Activated naive CD4-positive, alpha-beta T cell treated with anti-CD3 and anti-CD28 coated beads, Interleukin-2, amount 50 U/mL, for 72 hours (primary cell): ENCODE measurements around the gene GALNT10. TPM values are rescaled to one million over a fixed set of nuclear protein-coding genes. Genes with fewer than 3 reads are reported as not detected.

Source experiments
- ATAC-seq, 2 donors: fragments of 150-1000 bp; cut with Tn5 transposase; 2 replicates each; pipeline ENCODE4 v1.10.0; 2021; ENCODE audit warnings: mild to moderate bottlenecking in 2 of 2, moderate library complexity in 2 of 2
- DNase-seq, 2 donors: peaks; one replicate each; pipeline ENCODE4 v3.0.0; 2021 to 2022; ENCODE audit warnings: low spot score in 2 of 2
- H3K27ac Mint-ChIP-seq, 2 donors: one replicate each; pipeline ENCODE4 v1.8.0; 2022; ENCODE audit warnings: mild to moderate bottlenecking in 2 of 2, mixed read lengths in 2 of 2
- H3K36me3 Mint-ChIP-seq, 2 donors: one replicate each; pipeline ENCODE4 v1.8.0; 2022; ENCODE audit warnings: mixed read lengths in 2 of 2
- H3K9me3 Mint-ChIP-seq, 2 donors: one replicate each; pipeline ENCODE4 v1.8.0; 2022; ENCODE audit warnings: mixed read lengths in 2 of 2
- total RNA-seq, 2 donors: library from RNA; stranded (reverse); gene quantifications; one replicate each; pipeline ENCODE4 v1.2.3, GENCODE V29; 2022

Gene GALNT10
- total RNA-seq, 2 donors from 2014 or later = 22.9 to 66.2 TPM

DNA sequence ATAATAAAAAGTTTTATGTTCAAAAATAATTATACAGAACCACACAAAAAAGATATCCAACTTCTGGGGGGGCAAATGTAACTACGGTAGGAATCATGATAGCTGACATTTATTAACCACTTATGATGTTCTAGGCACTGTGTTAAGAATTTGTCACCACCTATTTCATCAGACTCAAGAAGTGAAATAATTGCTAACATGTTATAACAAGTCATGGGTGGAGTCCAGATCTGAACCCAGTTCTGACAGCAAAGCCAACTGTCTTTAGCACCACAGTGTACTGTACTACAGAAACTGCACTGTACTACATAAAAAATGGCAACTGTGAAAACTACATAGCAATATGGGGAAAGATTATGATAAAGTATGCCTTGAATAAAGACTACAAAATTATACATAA lies 252.3 kb downstream of the GALNT10 start:
- DNase-seq = no peak
- Mint-ChIP-seq H3K36me3 (peaks cover 24 to 36% of the 10 kb centered on the region in 2 donors), H3K9me3 (no peaks in the 10 kb centered on the region), H3K27ac (no peak overlapping the region)
- no peak for ATAC-seq

DNA sequence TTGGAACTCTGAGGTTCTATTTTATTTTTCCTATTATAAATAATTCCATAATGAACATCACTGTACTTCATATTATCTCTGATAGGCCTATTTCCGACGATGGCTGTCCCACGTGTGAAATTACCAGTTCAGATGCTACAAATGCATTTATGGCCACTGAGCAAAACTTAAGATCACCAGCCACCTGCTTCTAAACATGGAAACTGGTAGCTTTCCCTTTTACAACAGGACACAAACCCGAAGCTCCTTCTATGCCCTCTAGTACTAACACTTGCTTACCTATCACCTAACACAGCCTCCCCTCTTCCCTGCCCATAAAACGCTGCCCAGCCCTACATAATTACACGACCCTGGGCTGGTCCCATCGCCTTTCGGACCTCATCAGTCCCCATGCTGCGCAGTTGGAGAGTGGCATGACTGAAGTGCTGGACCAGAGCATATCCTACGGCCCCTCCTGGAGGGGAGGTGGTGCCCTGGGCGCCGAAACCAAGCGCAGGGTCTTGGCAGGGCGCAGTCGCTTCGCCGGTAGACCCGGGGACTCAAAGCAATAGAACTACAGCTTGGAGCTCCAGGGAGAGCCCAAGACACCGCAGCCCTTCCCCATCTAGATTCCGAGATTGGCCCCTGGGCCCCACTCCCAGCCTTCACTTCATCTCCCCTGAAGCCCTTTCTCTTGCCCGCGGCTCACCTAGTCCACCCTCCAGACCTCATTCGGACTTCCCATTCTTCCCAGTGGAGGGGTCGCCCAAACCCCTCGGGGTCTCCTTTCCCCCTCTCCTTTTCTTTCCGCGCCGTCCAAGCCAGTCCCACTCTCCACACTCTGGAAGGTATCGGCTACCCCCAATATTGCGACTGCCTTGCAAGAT lies 254.3 kb downstream of the GALNT10 start:
- ATAC-seq = peak; percentile 2 to 18
- peak; percentile 19 to 55 for DNase-seq
- Mint-ChIP-seq H3K9me3 (no peaks in the 10 kb centered on the region), H3K27ac (peak overlapping the region; percentile 94 to 95), H3K36me3 (peaks cover 20 to 32% of the 10 kb centered on the region in 2 donors)

DNA sequence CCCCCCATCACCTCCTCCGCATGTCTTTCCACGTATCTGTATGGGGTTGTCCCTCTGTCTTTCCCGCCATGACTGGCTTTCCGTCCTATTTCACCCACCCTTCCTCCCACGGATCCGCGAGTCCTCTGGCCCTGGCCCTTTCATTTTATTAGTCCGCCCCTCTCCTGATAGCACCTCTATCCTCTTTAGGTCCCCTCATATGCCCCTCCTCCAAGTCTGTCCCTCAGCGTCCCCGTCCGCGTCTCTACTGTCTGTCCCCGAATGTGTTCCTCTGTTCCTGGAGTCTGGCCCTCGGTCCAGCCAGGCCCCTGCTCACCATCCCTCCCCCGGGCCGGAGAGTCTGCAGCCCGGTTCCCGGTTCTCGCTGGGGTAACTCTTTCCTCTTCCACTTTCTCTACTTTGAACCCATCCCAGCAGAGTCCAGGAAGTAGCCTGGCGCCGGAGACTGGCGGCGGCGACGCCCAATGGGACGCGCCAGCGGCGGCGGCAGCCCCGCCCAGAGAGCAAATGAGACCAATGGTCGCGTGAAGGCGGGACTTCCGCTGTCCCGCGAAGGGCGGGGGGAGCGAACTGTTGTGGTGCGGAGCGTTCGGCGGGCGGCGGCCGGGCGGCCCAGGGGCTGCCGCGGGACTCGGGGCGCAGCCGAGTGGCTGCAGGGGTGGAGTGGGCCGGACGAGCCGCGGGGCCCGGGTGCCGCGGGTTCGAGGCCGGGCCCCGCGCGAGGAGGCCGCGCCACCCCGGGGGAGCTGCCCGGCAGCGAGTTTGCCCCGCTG lies 255.1 kb downstream of the GALNT10 start, which contains the start of gene SAP30L:
SAP30L (plus strand) TSS at position 576 of the 773 bp plus-strand sequence. CDS start 608 bp downstream, outside the sequence.
- Mint-ChIP-seq H3K9me3 (no peaks in the 10 kb centered on the region), H3K36me3 (peaks cover 20 to 32% of the 10 kb centered on the region in 2 donors), H3K27ac (peak within 1 kb of the TSS; percentile 94 to 95)
- DNase-seq = peak; percentile 97 to 98
- peak; percentile 96 to 97 for ATAC-seq

DNA sequence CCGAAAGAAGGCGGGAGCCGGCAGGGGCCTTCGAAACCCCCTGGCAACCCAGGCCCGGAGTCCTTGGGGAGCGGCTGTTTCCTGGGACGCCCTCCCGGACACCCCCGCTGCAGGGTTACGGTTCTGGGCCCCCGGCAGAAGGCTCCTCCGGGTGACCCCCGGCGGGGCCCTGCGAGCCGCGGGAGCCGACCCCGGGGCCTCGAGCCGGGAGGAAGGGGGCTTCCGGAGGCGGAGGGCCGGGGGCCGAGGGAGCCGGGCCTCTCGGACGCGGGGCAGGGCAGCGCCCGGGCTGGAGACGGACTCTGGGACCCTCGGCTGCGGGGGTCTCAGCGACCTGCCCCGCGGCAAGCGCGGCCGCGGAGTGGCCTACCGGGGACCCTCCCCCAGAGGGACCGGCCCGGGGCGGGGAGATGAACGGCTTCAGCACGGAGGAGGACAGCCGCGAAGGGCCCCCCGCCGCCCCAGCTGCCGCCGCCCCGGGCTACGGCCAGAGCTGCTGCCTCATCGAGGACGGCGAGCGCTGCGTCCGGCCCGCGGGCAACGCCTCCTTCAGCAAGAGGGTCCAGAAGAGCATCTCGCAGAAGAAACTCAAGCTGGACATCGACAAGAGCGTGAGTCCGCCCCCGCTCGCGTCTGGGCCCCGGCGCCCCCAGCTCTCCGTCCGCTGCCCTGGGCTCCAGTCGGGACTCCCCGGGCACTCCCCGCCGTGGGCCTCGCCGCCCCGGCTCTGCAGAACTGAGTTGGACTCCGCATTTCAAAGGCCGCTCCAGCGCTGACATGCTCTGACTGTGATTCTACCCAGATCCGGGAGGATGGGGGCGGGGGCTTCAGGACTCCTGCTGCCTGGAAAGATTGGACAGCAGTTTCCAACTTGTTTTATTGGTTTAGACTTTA lies 255.9 kb downstream of the GALNT10 start:
- ATAC-seq = peak in 1 of 2 donors; percentile 19

DNA sequence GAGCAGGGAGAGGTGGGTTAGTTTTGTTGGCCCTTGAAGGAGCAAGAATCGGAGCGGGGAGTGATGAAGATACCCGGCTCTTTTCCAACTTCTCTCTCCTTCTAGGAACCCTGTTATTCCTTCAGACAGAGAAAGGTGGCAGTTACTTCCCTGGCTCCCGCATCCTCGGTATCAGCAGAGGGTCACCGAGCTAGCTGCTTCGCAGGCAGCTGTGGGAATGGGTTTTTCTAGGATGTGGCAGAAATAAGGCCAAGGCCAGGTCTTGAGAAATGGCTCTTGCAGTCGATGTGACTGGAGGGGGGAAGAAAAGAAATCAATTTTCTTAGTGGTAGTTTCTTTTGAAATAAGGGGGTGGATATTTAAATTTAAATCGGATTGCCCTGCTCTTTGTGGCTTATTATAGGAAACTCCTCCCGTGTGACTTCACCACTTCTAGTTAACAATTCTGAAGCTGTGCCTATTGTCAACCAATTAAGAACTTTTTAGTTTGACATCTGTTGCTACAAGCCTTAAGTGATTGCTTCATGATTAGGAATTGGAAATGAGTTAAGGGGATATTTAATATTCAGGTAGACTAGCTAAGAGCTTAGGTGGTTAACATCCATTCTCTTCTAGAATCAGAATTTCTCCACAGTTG lies 256.7 kb downstream of the GALNT10 start:
- peaks cover 14 to 21% of the 10 kb centered on the region in 2 donors for H3K36me3 Mint-ChIP-seq
- no peaks in the 10 kb centered on the region for H3K9me3 Mint-ChIP-seq
- ATAC-seq = no peak
- peak overlapping the region; percentile 15 to 74 for H3K27ac Mint-ChIP-seq
- DNase-seq = no peak

More for the DNA sequence above, 255.9 kb downstream of the GALNT10 start:
- peak; percentile 44 to 68 for DNase-seq
- H3K36me3 Mint-ChIP-seq = peaks cover 20 to 29% of the 10 kb centered on the region in 2 donors
- no peaks in the 10 kb centered on the region for H3K9me3 Mint-ChIP-seq
- peak overlapping the region; percentile 74 to 94 for H3K27ac Mint-ChIP-seq

DNA sequence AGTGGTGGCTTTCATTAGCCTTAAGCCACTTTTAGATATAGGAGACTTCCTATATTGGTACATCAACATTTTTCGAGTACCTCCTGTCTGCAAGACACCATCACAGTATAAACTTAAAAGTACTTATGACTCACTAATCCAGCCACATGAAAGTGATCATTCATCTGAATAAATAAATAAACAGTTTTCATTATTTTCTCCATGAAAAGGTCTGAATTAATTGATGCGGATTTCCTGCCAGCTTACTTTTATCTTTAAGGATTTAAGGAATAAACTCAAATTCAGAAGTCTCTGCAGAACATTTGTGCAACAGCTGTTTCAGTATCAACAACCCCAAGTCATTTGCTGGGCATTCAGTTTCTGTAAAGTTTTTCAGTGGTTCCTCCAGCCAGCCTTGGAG lies 259.3 kb downstream of the GALNT10 start:
- Mint-ChIP-seq H3K27ac (no peak overlapping the region), H3K9me3 (no peaks in the 10 kb centered on the region), H3K36me3 (peaks cover 12% of the 10 kb centered on the region in 2 donors)
- DNase-seq (no peak), ATAC-seq (no peak)

DNA sequence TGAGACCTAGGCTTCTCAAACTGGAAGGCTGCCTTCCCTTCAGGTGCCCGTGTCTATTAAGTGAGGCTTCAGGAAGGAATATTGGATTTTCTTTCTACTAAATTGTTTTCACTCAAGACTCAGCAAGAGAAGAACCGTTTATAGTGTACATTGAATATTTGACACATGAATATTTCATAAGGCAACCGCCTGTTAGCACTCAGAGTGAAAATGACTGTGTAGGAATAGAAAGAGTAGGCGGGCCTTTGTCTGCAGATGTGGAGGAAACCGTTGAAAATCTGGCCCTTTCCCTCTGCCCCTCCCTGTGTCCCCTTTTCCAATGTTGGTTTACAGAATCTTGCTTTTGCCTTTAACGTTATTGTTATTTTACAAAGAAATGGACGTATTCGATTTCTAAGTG lies 261.4 kb downstream of the GALNT10 start:
- DNase-seq (no peak), ATAC-seq (no peak)
- Mint-ChIP-seq H3K36me3 (peaks cover 0 to 6% of the 10 kb centered on the region in 2 donors), H3K27ac (no peak overlapping the region), H3K9me3 (no peaks in the 10 kb centered on the region)

DNA sequence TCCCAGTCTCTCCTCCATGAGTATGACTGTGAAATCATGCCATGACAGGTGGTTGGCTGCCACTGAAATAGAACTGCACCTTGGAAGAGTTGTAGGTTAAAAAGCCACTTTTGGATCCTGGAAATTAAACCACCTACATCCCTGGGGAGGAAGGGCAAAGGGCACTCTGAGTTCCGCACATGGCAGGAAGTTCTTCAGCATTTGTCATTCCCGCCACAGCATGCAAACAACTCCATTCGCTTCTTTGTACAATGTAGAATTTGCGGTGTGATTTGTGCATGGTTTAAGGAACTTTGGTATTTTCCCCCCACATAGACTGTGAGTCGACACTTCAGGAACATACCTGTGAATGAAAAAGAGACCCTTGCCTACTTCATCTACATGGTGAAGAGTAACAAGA lies 265.1 kb downstream of the GALNT10 start:
- DNase-seq = no peak
- H3K36me3 Mint-ChIP-seq = peaks cover 0 to 14% of the 10 kb centered on the region in 2 donors
- H3K9me3 Mint-ChIP-seq = no peaks in the 10 kb centered on the region
- H3K27ac Mint-ChIP-seq = no peak overlapping the region
- no peak for ATAC-seq

DNA sequence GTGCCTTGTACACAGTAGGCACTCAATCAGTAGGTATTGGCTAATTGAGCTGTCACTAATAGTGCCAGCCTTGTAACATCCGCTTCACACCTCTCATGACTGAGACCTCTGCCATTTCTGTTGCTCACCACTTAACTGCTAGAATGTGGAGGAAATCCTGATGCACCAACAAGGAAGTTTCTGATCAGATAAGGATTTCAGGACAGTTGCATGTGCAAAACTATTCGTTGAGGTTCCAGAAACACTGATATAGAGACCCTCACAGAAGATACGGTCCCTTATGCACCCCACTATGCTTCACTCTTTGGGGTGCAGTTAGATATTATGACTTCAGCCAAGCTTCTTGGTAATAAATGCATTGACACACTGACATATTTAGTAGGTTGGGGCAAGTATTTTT lies 266.0 kb downstream of the GALNT10 start:
- H3K36me3 Mint-ChIP-seq = peaks cover 0 to 14% of the 10 kb centered on the region in 2 donors
- no peak for ATAC-seq
- no peak overlapping the region for H3K27ac Mint-ChIP-seq
- no peaks in the 10 kb centered on the region for H3K9me3 Mint-ChIP-seq
- no peak for DNase-seq

DNA sequence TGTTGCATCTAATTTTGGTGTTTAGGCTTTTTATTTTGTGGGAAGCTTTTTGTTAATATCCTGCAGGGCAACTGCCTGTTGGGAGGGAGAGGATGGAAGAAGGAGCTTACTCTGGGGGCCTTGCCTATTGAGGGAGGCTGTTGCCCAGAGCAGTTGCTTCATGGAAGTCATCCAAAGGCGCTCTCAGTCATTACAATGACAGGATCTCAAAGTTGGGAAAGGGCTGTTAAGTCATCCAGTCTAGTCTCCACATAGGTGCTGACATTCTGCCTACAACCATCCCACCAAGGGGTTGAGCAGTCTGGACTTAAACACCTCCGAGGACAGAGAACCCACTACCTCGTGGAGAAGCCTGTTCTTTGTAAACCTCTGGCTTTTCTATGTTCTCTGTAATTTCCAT lies 268.5 kb downstream of the GALNT10 start:
- ATAC-seq = no peak
- Mint-ChIP-seq H3K36me3 (peaks cover 0 to 14% of the 10 kb centered on the region in 2 donors), H3K27ac (no peak overlapping the region), H3K9me3 (no peaks in the 10 kb centered on the region)
- DNase-seq = no peak

DNA sequence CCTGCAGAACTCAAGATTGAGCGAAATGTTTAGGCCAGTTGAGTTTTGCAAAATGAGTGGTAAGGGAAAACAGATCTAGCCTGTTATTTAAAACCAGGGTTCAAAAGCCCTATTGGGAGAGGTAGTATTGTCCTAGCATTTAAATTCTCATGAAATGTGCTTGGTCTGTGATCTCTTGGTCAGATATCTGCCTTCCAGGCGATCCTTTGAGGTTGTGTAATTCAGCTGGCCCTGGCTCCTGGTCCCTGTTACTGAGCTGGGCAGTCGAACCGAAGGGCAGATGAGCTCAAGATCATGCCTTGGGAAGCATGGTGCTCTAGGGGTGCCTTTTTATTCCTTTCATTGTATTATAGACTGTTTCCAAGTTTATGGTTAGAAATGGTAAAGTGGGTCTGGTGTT lies 269.6 kb downstream of the GALNT10 start:
- ATAC-seq (no peak), DNase-seq (no peak)
- Mint-ChIP-seq H3K9me3 (no peaks in the 10 kb centered on the region), H3K27ac (no peak overlapping the region), H3K36me3 (peaks cover 0 to 14% of the 10 kb centered on the region in 2 donors)

DNA sequence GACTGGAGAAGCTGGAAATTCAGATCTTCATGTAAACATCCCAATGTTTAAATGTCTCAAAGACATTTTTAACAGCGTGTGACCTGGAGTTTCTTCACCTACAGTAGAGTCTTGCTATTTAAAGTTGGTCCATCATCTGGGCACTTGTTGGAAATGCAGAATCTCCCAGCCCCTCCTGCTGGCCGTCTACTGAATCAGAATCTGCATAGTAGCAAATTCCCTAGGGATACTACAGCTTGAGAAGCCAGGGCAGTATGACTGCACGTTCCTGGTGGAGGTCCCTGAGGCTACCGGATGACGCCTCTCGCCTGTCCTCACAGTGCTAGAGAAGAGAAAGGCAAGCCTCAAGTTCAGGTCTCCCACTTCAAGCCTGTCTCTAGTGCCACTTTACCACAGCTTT lies 271.0 kb downstream of the GALNT10 start:
- H3K27ac Mint-ChIP-seq = no peak overlapping the region
- ATAC-seq = no peak
- H3K36me3 Mint-ChIP-seq = peaks cover 0 to 12% of the 10 kb centered on the region in 2 donors
- DNase-seq = no peak
- no peaks in the 10 kb centered on the region for H3K9me3 Mint-ChIP-seq

DNA sequence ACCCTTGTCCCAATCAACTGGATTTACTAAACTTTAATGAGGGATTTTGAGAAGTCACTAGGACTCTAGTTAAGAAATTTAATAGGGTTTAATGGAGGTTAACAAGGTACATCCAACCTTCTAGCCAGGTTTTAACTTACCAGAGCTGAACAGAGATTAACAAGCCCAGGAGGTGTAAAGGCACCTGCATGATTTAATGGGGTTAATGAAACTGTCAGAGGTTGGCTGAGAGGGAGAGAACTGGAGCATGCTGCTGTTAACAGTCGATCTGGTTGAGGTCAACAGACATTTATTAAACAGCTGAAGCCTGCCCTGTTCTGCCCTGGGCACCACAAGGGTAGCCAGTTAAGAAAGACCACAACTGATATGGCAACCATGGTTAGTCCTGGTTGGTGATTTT lies 273.9 kb downstream of the GALNT10 start:
- no peaks in the 10 kb centered on the region for H3K36me3 Mint-ChIP-seq
- ATAC-seq (no peak), DNase-seq (no peak)
- H3K27ac Mint-ChIP-seq = no peak overlapping the region
- no peaks in the 10 kb centered on the region for H3K9me3 Mint-ChIP-seq

DNA sequence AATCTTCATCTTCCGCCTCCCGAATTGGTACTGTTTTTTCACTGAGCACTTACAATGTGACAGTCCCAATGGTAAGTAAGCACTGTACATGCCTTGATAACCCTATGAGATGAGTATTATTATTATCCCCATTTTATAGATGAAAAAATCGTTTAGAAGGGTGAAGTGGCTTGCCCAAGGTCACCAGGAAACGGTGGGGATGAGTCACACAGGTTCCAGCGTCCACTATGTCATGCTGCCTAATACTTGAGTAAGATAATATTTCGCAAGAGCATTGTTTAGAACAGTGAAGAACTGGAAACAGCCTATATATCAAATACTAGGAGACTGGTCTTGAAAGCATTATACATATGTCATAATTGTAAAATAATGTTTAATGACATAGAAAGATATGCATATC lies 274.6 kb downstream of the GALNT10 start:
- Mint-ChIP-seq H3K27ac (no peak overlapping the region), H3K36me3 (no peaks in the 10 kb centered on the region), H3K9me3 (no peaks in the 10 kb centered on the region)
- DNase-seq (no peak), ATAC-seq (no peak)

DNA sequence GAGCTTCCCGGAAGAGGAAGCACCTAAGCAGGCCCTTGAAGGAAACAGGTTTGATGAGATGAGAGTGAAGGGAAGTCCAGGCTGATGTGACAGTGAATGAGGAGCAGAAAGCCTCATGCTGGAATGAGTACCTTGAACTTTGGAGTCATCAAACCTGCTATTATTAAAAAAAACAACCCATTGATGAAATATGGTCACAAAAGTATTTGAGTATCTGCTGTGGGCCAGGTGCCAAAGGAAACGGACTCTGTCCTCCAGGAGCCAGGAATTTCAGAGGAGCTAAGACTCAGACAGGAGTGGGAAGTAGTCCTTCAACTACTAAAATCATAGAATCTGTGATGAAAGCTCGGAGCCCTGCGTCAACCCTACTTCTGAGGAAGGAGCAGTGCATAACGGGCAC lies 275.6 kb downstream of the GALNT10 start:
- Mint-ChIP-seq H3K36me3 (no peaks in the 10 kb centered on the region), H3K27ac (no peak overlapping the region), H3K9me3 (no peaks in the 10 kb centered on the region)
- ATAC-seq (no peak), DNase-seq (no peak)

DNA sequence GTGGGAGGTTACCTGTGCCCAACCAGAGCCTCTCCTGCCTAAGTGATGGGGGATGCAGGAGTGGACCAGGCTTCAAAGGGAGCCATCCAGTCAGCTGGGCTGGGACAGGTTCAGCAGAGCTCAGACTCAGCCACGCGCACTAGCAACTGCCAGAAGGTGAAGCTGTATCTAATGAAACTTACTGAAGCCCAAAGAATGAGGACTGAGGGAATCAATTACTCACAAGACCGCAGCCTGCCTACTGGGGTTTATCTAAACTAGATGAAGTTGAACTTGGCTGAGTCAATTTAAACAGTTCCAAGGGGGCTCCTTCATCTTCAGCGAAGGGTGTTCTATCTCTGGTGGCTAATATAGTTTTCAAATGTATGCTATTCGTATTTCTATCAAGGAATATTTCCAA lies 276.1 kb downstream of the GALNT10 start:
- Mint-ChIP-seq H3K9me3 (no peaks in the 10 kb centered on the region), H3K36me3 (no peaks in the 10 kb centered on the region), H3K27ac (no peak overlapping the region)
- DNase-seq = no peak
- ATAC-seq = no peak
